ENCODE data around the gene CD48.
"Not testable (repeated sequence)": the region's sequence is repeated elsewhere in the genome, so short reads cannot be mapped to it uniquely, and the experiment has no call there.

Gene CD48

GRCh38 chr1:160652924-160653619 is 58.5 kb downstream of the CD48 start:
- no peaks in the 10 kb centered on the region for H3K36me3 ChIP-seq

GRCh38 chr1:160652065-160652641 is 59.5 kb downstream of the CD48 start:
- H3K4me3 ChIP-seq; H3K36me3 ChIP-seq; H3K27ac ChIP-seq; DNase-seq; H3K4me1 ChIP-seq; H3K27me3 ChIP-seq; intact Hi-C loops (cut with DNase I; ENCODE audit: low total_unique reads); H3K9me3 ChIP-seq: not testable (repeated sequence)

More at GRCh38 chr1:160652924-160653619, 58.5 kb downstream of the CD48 start:
- intact Hi-C loops (cut with DNase I; ENCODE audit: low total_unique reads): no loop called here
- Histone ChIP-seq H3K27ac (no peak overlapping the region), H3K4me1 (no peaks in the 10 kb centered on the region), H3K4me3 (no peak overlapping the region), H3K9me3 (no peaks in the 10 kb centered on the region), H3K27me3 (no peaks in the 10 kb centered on the region)
- TF ChIP-seq CTCF (IDR thresholded peaks at IDR 0.05): no peak
- no peak for DNase-seq

GRCh38 chr1:160651433-160652064 is 60.1 kb downstream of the CD48 start:
- intact Hi-C loops (cut with DNase I; ENCODE audit: low total_unique reads): no loop called here
- Histone ChIP-seq H3K27ac (no peak overlapping the region), H3K4me1 (no peaks in the 10 kb centered on the region), H3K4me3 (no peak overlapping the region), H3K9me3 (no peaks in the 10 kb centered on the region), H3K36me3 (no peaks in the 10 kb centered on the region), H3K27me3 (no peaks in the 10 kb centered on the region)
- no peak for TF ChIP-seq CTCF (IDR thresholded peaks at IDR 0.05)
- no peak for DNase-seq

- no peak for TF ChIP-seq CTCF (IDR thresholded peaks at IDR 0.05)
- Histone ChIP-seq H3K4me3 (no peak overlapping the region), H3K27me3 (no peaks in the 10 kb centered on the region), H3K9me3 (no peaks in the 10 kb centered on the region), H3K4me1 (no peaks in the 10 kb centered on the region), H3K36me3 (no peaks in the 10 kb centered on the region), H3K27ac (no peak overlapping the region)
- no peak for DNase-seq
- intact Hi-C loops (cut with DNase I; ENCODE audit: low total_unique reads): no loop called here
These were observed 64.3 kb downstream of the CD48 start for GRCh38 chr1:160647329-160647720.

GRCh38 chr1:160646711-160647328 is 64.8 kb downstream of the CD48 start, which contains the start of gene SLAMF1:
Gene SLAMF1, minus strand, starts transcription at chr1:160647044. Its CDS starts 99 bp downstream, at chr1:160646945.
- H3K36me3 ChIP-seq: no peaks in the 10 kb centered on the region
- H3K9me3 ChIP-seq: no peaks in the 10 kb centered on the region
- H3K4me1 ChIP-seq: no peaks in the 10 kb centered on the region
- H3K27me3 ChIP-seq: no peaks in the 10 kb centered on the region
- intact Hi-C loops (cut with DNase I; ENCODE audit: low total_unique reads): no loop called here
- no peak within 1 kb of the TSS for H3K27ac ChIP-seq
- no peak for DNase-seq
- no peak within 1 kb of the TSS for H3K4me3 ChIP-seq
- no peak for TF ChIP-seq CTCF (IDR thresholded peaks at IDR 0.05)

GRCh38 chr1:160646180-160646579 is 65.4 kb downstream of the CD48 start:
- no peak overlapping the region for H3K27ac ChIP-seq
- no peaks in the 10 kb centered on the region for H3K27me3 ChIP-seq
- H3K4me3 ChIP-seq: no peak overlapping the region
- H3K36me3 ChIP-seq: no peaks in the 10 kb centered on the region
- H3K4me1 ChIP-seq: no peaks in the 10 kb centered on the region
- H3K9me3 ChIP-seq: no peaks in the 10 kb centered on the region
- no peak for DNase-seq
- TF ChIP-seq CTCF (IDR thresholded peaks at IDR 0.05): no peak
- intact Hi-C loops (cut with DNase I; ENCODE audit: low total_unique reads): no loop called here

Measured in tibial artery (tissue), 4 donors.